Right atrium auricular region (tissue), 2 donors: ENCODE measurements around the gene ACYP1. TPM values are rescaled to one million over a fixed set of nuclear protein-coding genes. Genes with fewer than 3 reads are reported as not detected.

Source experiments
- DNase-seq: peaks from one replicate; pipeline ENCODE4 v3.0.0-alpha.2; 2019; ENCODE audit warnings: low spot score
- H3K27ac ChIP-seq, 2 donors: fragments of 200-600 bp; sonication (generic); 1 replicate in 1 of 2; 2 replicates in 1 of 2; pipeline ENCODE4 v1.5.1; 2016 to 2019
- H3K27me3 ChIP-seq, 2 donors: fragments of 200-600 bp; sonication (generic); one replicate each; pipeline versions ENCODE4 v1.5.1 to v1.6.0; 2017 to 2019
- H3K36me3 ChIP-seq: fragments of 200-600 bp; sonication (generic); one replicate; pipeline ENCODE4 v1.5.1; 2016
- H3K4me1 ChIP-seq, 2 donors: fragments of 200-600 bp; sonication (generic); one replicate each; pipeline versions ENCODE4 v1.5.1 to v1.6.0; 2017 to 2019
- H3K4me3 ChIP-seq, 2 donors: fragments of 200-600 bp; sonication (generic); 1 replicate in 1 of 2; 2 replicates in 1 of 2; pipeline ENCODE4 v1.5.1; 2017 to 2019; ENCODE audit warnings: mild to moderate bottlenecking in 1 of 2, moderate library complexity in 1 of 2
- H3K9me3 ChIP-seq, 2 donors: fragments of 200-600 bp; sonication (generic); one replicate each; pipeline ENCODE4 v1.5.1; 2019
- CTCF ChIP-seq, 2 donors: fragments of 200-600 bp; sonication (generic); IDR thresholded peaks; one replicate each; pipeline ENCODE4 v1.5.1; 2019; ENCODE audit warnings: antibody characterized with exemption in 2 of 2
- total RNA-seq, 2 donors: library from RNA; depleted of rRNA; stranded (reverse); fragments of >200 nt; gene quantifications; one replicate each; pipeline ENCODE4 v1.1.0, GENCODE V29; 2016

ACYP1 gene
- total RNA-seq, 2 donors from 2014 or later, result 11.0 to 19.5 TPM

DNA sequence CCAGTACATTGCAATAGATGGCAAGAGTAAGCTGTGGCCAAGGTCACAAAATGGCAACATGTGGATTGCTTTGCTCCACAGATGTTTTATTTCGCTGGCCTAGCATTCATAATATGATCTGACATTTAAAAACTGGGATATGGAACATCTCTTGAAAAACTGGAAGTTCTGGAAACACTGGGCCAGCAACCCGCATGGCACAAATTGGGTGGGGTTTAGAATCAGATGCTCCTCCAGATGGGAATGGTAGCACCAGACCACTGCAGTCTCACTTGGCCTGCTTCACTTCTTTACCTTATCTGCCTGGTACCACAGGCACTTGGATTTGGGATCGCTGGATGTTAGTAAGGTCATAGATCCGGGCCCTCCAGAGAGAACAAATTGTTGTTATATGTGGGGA lies 15.7 kb upstream of the ACYP1 start:
- no peaks in the 10 kb centered on the region for H3K4me1 ChIP-seq
- H3K4me3 ChIP-seq, result no peak overlapping the region
- no peaks in the 10 kb centered on the region for H3K9me3 ChIP-seq
- H3K27me3 ChIP-seq, result no peaks in the 10 kb centered on the region
- DNase-seq, result no peak
- TF ChIP-seq CTCF (IDR thresholded peaks at IDR 0.05), result no peak
- no peak overlapping the region for H3K27ac ChIP-seq
- H3K36me3 ChIP-seq, result peaks cover 18% of the 10 kb centered on the region

GRCh38 chr14:75077794-75078193 lies 14.0 kb upstream of the ACYP1 start:
- Histone ChIP-seq H3K27me3 (no peaks in the 10 kb centered on the region), H3K36me3 (peaks cover 3% of the 10 kb centered on the region), H3K4me1 (no peaks in the 10 kb centered on the region), H3K9me3 (no peaks in the 10 kb centered on the region), H3K27ac (no peak overlapping the region), H3K4me3 (no peak overlapping the region)
- no peak for DNase-seq
- TF ChIP-seq CTCF (IDR thresholded peaks at IDR 0.05), result no peak

DNA sequence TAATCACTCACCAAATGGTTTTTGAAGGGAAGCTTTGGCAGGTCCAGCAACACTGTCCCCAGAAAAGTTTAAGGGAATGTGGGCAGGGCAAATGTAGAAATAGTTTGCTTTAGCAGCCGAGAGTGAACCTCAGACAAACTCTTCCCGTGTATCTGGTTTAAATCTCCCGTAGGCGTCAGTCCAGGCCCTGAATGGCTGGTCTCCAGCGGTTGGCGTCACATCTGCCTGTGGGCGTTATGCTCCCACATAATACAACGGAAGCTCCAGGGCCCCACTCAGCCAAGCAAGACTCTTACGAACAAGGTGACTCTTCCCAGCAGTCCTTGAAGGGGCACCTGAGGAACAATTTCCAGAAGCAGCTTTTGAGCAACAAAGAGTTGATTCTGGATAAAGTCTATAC lies 6.6 kb upstream of the ACYP1 start:
- Histone ChIP-seq H3K27ac (peak overlapping the region; percentile 88 to 95), H3K9me3 (no peaks in the 10 kb centered on the region), H3K4me3 (peak overlapping the region; percentile 47 to 52), H3K36me3 (no peaks in the 10 kb centered on the region), H3K4me1 (peaks cover 0 to 25% of the 10 kb centered on the region in 2 donors), H3K27me3 (no peaks in the 10 kb centered on the region)
- no peak for TF ChIP-seq CTCF (IDR thresholded peaks at IDR 0.05)
- DNase-seq, result no peak

DNA sequence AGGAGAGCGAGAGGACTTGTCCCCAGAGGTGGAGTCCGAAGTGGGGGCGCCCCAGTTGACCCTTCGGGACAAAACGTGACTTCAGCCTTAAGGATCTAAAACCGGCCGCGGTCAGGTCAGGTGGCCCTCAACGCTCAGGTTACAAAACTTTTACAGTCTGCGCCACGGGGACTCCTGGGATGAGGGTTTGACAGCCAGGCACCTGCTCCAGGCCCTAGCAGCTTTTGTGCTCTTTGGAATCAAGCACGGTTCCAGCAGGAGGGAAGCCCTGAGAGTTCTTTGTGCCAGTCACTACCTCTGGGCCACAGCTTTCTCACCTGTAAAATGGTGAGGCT lies 6.0 kb upstream of the ACYP1 start:
- Histone ChIP-seq H3K4me1 (peaks cover 0 to 25% of the 10 kb centered on the region in 2 donors), H3K4me3 (peak overlapping the region; percentile 47 to 52), H3K27ac (peak overlapping the region; percentile 88 to 95), H3K36me3 (no peaks in the 10 kb centered on the region), H3K9me3 (no peaks in the 10 kb centered on the region), H3K27me3 (no peaks in the 10 kb centered on the region)
- no peak for DNase-seq
- TF ChIP-seq CTCF (IDR thresholded peaks at IDR 0.05), result no peak

- peak within 1 kb of the TSS; percentile 88 to 95 for H3K27ac ChIP-seq
- peak within 1 kb of the TSS; percentile 47 to 52 for H3K4me3 ChIP-seq
Observed at GRCh38 chr14:75069121-75069810, 5.4 kb upstream of the ACYP1 start, which contains the start of gene ZC2HC1C. ZC2HC1C (plus strand) TSS chr14:75069641; CDS start chr14:75070574, 933 bp downstream.

More at GRCh38 chr14:75069121-75069810, 5.4 kb upstream of the ACYP1 start, which contains the start of gene ZC2HC1C:
- Histone ChIP-seq H3K36me3 (no peaks in the 10 kb centered on the region), H3K9me3 (no peaks in the 10 kb centered on the region), H3K27me3 (no peaks in the 10 kb centered on the region), H3K4me1 (peaks cover 0 to 30% of the 10 kb centered on the region in 2 donors)
- DNase-seq, result peak; percentile 98
- TF ChIP-seq CTCF (IDR thresholded peaks at IDR 0.05), result no peak
